Stimulated activated CD4-positive, alpha-beta T cell treated with anti-CD3 and anti-CD28 coated beads, Interleukin-4, amount 100 ng/mL, for 4 hours (primary cell): ENCODE data around the gene CEACAM21.
"Not testable (repeated sequence)": the region's sequence is repeated elsewhere in the genome, so short reads cannot be mapped to it uniquely, and the experiment has no call there.

Experiments used
- DNase-seq, 2 experiments: peaks; one replicate each; pipeline ENCODE4 v3.0.0-alpha.2; 2020

CEACAM21 gene

GRCh38 chr19:41551212-41551610 lies 24.8 kb upstream of the CEACAM21 start:
- DNase-seq: no peak

DNA sequence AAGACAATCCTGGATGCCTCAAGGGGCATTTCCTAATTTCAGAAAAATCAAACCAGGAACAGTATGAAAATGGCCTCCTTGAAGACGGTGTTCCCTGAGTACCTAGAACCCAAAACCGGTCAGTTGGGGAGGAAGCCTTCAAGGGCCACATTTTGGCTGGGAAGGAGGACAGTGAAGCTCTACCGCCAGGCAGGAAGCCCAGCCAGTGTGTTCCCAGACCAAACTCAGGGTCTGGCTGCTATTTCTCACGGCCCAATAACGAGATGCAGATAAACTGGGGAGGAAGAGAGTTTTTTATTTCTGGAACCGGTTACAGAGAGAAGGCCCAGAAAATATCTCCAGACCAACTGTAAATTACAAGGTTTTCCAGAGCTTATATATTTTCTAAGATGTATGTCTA lies 24.3 kb upstream of the CEACAM21 start:
- no peak for DNase-seq

DNA sequence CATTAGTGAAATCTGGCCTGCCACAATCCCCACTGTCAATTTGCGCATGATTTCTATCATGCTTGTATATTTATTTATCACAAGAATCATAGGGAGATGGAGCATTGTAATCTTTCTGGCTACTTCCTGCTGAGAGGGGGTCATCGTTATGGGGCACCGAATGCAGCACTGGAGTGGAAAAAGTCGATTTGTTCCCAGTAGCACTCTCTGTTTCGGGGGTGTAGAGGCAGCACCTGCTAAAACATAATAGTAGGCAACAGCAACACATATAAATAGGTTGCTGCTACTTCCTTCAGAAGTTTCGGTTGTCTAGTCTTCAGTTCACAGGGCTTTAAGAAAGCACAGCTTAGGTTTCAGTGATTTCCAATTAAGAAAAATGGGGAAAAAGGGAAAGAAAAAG lies 23.4 kb upstream of the CEACAM21 start:
- no peak for DNase-seq

DNA sequence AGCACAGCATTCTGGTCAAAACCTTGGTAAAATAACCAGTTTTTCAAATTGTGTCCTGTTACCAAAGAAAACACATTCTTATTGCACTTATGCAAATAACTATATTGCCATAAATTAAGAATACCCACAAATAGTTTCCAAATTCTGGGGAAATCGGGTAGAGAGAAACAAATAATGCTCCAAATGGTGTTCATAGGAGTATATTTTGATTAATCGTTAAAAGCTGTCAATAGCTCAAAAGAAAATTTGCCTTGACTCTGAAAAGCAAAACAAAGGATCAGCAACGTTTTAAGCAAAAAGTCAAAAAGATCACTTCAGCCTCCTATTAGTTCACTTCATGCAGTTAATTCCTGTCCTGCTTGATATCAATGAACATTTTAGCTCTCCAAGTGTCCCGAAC lies 22.2 kb upstream of the CEACAM21 start:
- DNase-seq: no peak

GRCh38 chr19:41554907-41555306 lies 21.1 kb upstream of the CEACAM21 start:
- no peak for DNase-seq

DNA sequence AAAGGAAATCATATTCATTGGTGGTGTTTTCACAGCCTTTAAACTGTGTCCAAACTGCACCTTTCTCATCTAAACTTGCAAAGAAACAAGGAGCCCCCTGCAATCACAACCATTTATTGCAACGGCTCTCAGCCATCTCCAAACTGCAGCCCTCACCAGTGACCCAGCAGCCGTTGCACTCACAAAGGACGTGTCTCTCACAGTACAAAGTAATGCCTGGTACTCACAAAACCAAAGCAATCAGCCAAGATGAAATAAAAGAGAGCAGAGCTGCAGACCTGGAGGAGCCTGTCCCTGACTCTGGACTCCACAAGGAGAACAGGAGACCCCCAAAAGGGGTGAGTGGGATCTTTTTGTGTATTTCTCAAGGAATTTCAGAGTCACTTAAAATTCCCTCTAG lies 20.2 kb upstream of the CEACAM21 start:
- DNase-seq: no peak

DNA sequence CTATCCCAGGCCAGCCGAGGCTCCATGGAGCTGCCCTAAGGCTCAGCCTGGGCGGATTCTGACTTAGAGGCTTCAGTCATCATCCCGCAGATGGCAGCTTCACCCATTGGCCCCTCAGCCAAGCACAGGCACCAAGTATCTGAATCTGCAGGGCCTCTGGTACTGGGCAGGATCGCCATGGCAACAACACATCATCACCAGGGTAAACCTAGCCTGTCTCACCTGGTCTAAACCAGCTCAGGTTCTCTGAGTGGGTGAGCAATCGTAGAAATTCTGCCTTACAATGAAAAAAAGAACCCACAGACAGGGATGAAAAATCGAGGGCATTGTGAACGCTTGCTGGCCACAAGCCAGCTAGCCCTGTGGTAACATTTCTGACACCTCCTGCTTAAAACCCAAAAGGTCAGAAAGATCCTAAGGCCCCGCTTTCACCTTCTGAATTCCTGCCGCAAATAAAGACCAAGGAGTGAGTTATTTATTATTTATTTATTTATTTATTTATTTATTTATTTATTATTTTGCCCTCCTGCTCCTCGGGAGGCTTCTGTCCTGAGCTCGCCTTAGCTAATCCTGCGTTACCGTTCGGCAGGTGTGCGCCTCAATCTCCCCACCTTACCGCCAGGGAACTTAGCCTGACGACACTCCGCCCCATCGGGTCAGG lies 12.0 kb upstream of the CEACAM21 start:
- DNase-seq: peak in 1 of 2 experiments; percentile 55

- no peak for DNase-seq
Observed at GRCh38 chr19:41564515-41565378, 11.2 kb upstream of the CEACAM21 start.

DNA sequence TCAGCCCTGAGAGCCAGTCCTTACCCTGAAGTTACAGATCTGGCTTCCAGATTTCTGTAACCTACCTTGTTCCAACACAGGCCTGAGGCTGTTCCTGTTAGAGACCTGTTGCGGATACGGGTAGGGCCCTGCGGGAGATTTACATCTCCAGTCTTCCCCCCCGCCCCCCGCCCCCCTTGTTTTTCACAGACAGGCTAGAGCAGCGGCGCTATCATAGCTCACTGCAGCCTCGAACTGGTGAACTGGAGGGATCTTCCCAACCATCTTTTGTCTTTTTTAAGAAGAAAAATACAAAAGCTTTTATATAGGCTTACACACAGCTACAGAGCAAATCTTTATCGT lies 10.6 kb upstream of the CEACAM21 start:
- no peak for DNase-seq

GRCh38 chr19:41566001-41566400 lies 10.0 kb upstream of the CEACAM21 start:
- DNase-seq: no peak

DNA sequence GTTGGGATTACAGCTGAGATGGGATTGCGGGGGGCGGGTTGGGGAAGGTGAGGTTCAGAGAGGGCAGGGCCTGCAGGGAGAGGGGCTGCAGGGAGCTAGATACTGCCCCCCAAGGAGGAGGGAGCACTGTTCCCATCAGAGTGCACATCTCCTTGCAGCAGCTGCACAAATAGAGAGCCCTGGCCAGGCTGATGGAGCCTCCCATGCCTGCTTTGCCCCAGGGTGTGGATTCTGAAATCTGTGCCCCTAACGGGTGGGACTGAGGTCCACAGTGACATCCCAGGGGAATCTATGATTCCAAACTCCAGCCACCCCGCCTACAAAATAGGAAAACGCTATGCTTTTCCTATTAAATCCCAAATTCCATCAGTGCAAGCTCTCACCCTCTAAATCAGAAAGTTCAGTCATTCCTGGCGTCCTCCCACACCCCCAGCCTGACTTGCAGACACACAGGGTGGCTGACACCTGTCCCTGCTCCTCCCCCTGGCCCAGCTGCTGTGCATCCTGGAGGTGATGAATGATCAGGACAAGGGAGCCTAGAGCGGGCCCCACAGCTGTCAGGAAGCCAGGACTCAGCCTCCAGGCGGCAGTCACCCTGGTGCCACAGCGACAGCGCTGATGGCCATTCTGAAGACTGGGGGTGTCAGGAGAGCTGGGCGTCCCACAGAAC lies 6.3 kb upstream of the CEACAM21 start:
- DNase-seq: no peak

- DNase-seq: no peak
Observed at GRCh38 chr19:41570179-41570578, 5.8 kb upstream of the CEACAM21 start.

GRCh38 chr19:41570639-41571112 lies 5.3 kb upstream of the CEACAM21 start:
- peak; percentile 75 to 87 for DNase-seq

- DNase-seq: no peak
Observed at GRCh38 chr19:41577144-41577830, 1.3 kb downstream of the CEACAM21 start.

DNA sequence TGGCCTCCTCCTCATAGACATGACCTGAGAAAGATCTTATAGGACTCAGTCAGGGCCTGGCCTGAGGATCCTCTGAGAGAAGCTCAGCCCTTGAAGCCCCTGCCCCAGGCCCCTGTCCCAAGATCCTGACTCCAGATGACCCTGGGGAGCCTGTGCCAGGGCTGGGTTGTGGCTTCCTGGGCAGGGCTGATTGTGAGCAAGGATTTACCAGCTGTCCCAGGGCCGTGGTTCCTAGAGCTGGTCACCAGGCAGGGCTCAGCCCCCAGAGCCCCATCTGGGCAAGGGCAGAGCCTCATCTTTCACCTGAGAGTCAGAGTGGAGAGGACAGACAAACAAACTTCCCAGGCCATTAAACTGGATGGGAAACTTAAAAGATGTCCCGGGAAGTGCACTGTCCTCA lies 1.9 kb downstream of the CEACAM21 start:
- DNase-seq: no peak

- no peak for DNase-seq
Observed at GRCh38 chr19:41578886-41579285, 2.9 kb downstream of the CEACAM21 start.

DNA sequence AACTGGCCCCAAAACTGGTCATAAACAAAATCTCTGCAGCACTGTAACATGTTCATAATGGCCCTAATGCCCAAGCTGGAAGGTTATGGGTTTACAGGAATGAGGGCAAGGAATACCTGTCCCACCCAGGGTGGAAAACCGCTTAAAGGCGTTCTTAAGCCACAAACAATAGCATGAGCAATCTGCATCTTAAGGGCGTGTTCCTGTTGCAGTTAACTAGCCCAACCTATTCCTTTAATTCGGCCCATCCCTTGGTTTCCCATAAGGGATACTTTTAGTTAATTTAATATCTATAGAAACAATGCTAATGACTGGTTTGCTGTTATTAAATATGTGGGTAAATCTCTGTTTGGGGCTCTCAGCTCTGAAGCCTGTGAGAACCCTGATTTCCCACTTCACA lies 5.1 kb downstream of the CEACAM21 start:
- not testable (repeated sequence) for DNase-seq

DNA sequence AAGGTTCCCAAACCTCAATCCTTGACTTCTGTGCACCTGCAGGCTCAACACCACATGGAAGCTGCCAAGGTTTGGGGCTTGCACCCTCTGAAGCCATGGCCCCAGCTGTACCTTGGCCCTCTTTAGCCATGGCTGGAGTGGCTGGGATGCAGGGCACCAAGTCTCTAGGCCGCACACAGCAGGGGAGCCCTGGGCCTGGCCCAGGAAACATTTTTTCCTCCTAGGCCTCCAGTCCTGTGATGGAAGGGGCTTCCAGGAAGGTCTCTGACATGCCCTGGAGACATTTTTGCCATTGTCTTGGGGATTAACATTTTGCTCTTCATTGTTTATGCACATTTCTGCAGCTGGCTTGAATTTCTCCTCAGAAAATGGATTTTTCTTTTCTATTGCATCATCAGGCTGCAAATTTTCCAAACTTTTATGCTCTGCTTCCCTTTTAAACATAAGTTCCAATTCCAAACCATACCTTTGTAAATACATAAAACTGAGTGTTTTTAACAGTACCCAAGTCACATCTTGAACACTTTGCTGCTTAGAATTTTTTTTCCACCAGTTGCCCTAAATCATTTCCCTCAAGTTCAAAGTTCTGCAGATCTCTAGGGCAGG lies 6.7 kb downstream of the CEACAM21 start:
- DNase-seq: not testable (repeated sequence)

- no peak for DNase-seq
Observed at GRCh38 chr19:41584260-41584810, 8.4 kb downstream of the CEACAM21 start.

DNA sequence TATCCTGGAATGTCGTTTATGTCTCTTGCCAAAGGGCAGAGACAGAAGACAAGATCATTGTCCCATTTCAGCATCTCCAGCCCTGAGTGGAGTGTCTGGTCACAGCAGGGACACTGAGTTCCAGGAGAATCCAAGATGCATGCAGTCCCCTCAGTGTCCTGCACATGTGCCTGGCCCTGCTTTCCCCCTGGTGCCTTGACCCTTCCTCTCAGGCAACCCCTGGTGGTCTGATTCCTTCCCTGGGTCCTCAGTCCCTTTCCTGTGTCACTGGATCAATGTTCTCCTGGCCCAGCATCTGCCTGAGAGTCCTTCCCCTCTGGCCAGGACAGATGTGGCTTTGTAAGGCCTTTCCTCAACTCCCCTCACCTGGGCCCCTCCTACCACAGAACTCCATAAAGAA lies 9.0 kb downstream of the CEACAM21 start:
- DNase-seq: no peak

DNA sequence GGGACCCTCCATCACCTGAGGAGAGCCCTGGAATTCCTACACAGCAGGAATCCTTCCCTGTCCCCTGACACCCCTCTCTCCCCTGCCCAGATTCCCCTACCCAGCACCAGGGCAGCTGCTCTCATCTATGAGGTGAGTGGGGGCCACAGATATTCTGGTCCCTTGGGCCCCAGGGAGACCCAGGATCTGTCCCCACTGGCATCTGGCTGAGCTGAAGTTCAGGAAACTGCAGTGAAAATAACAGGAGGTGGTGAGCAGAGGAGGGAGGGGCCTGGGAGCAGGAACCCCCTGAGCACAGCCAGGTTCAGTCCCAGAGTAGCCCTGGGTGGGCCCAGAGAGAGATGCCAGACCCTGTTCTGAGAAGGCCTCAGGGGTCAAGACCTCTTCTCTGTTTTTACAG lies 10.1 kb downstream of the CEACAM21 start:
- no peak for DNase-seq

- no peak for DNase-seq
Observed at GRCh38 chr19:41587101-41587837, 11.3 kb downstream of the CEACAM21 start.
